Tibial nerve (tissue), 4 donors: ENCODE results near the gene UQCRQ.

ENCODE experiments used
- CTCF ChIP-seq, 5 experiments: fragments of 200-600 bp in 3 of 5; fragments of 450-650 bp in 2 of 5; sonication (generic) in 3 of 5; IDR thresholded peaks; one replicate each; pipeline ENCODE4 v1.5.1; 2016 to 2019; ENCODE audit warnings: antibody characterized with exemption in 5 of 5, mild to moderate bottlenecking in 3 of 5, moderate library complexity in 2 of 5
- EP300 ChIP-seq, 2 donors: sonication (generic); formaldehyde crosslinking; IDR thresholded peaks; one replicate each; pipeline ENCODE4 v1.6.1; 2017; ENCODE audit warnings: antibody characterized with exemption in 2 of 2, mild to moderate bottlenecking in 1 of 2

DNA sequence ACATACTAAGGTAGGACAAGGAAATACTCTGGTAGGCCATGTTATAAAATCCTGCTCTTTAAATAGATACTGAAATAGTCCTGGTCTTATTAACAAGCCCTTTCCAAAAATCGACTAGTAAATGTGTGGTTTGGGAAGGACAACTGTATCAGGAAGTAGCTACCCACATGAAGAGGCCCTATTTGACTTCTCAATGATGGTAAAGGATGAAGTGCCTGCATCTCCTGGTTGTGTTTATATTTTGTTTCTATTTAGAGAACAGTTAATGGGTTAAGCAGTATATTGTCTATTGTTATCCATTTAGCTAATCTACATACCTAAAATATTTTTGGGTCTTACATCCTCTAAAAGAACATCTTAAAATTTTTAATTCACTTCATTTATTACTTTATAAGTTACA, 12.7 kb upstream of the UQCRQ start:
- no peak for TF ChIP-seq CTCF (IDR thresholded peaks at IDR 0.05)
- no peak for TF ChIP-seq EP300 (IDR thresholded peaks at IDR 0.05)
